HepG2 (cell line): ENCODE measurements around the gene PYGB. TPM values are rescaled to one million over a fixed set of nuclear protein-coding genes. Genes with fewer than 3 reads are reported as not detected.

ENCODE experiments used
- AGO1 ChIP-seq: fragments of 200-400 bp; formaldehyde crosslinking; IDR thresholded peaks from 2 replicates; pipeline ENCODE4 v1.6.1; 2017; ENCODE audit warnings: mild to moderate bottlenecking, low read depth, low read length, moderate library complexity; ENCODE audit not compliant: poor library complexity, severe bottlenecking
- HOXA9 ChIP-seq: sonication (generic); formaldehyde crosslinking; IDR thresholded peaks from 2 replicates; pipeline ENCODE4 v1.8.1; 2022; ENCODE audit warnings: missing genetic modification reagents, mild to moderate bottlenecking, moderate library complexity, borderline replicate concordance
- KDM5A ChIP-seq: fragments of 200-600 bp; sonication (generic); IDR thresholded peaks from 2 replicates; pipeline ENCODE4 v1.7.0; 2018; ENCODE audit warnings: antibody characterized with exemption, mild to moderate bottlenecking, low read length, borderline replicate concordance
- MZF1 ChIP-seq: sonication (generic); formaldehyde crosslinking; IDR thresholded peaks from 2 replicates; pipeline ENCODE4 v1.8.1; 2023; ENCODE audit warnings: mild to moderate bottlenecking, missing genetic modification reagents, borderline replicate concordance
- NR2C2 ChIP-seq: sonication (generic); formaldehyde crosslinking; IDR thresholded peaks from 2 replicates; pipeline ENCODE4 v1.4.0; 2020; ENCODE audit warnings: missing genetic modification reagents, mild to moderate bottlenecking, moderate library complexity, borderline replicate concordance
- POLR2A ChIP-seq, 2 experiments: IDR thresholded peaks; 2 replicates each; pipeline ENCODE4 v1.6.1; 2011; ENCODE audit warnings: low read depth in 2 of 2, low read length in 2 of 2, mild to moderate bottlenecking in 1 of 2, moderate library complexity in 1 of 2; ENCODE audit not compliant: insufficient read depth in 1 of 2
- PPARG ChIP-seq: conservative IDR thresholded peaks from 2 replicates; pipeline ENCODE4 v1.6.1; 2016; ENCODE audit warnings: missing biosample characterization, missing genetic modification reagents
- SALL1 ChIP-seq: sonication (generic); formaldehyde crosslinking; IDR thresholded peaks from 2 replicates; pipeline ENCODE4 v1.8.0; 2022; ENCODE audit warnings: mild to moderate bottlenecking, missing genetic modification reagents
- ZNF18 ChIP-seq: sonication (generic); formaldehyde crosslinking; IDR thresholded peaks from 2 replicates; pipeline ENCODE4 v1.8.0; 2022; ENCODE audit warnings: mild to moderate bottlenecking, missing genetic modification reagents; ENCODE audit not compliant: insufficient replicate concordance
- ZNF329 ChIP-seq: sonication (generic); formaldehyde crosslinking; IDR thresholded peaks from 2 replicates; pipeline ENCODE4 v1.9.0; 2021; ENCODE audit warnings: low read depth, mild to moderate bottlenecking, missing genetic modification reagents
- ZNF367 ChIP-seq: sonication (generic); formaldehyde crosslinking; IDR thresholded peaks from 2 replicates; pipeline ENCODE4 v1.4.0; 2020; ENCODE audit warnings: missing genetic modification reagents, borderline replicate concordance
- ZNF382 ChIP-seq: sonication (generic); formaldehyde crosslinking; IDR thresholded peaks from 2 replicates; pipeline ENCODE4 v1.5.0; 2020; ENCODE audit warnings: missing genetic modification reagents, mild to moderate bottlenecking, borderline replicate concordance
- ZNF615 ChIP-seq: sonication (generic); formaldehyde crosslinking; IDR thresholded peaks from 2 replicates; pipeline ENCODE4 v1.5.0; 2020; ENCODE audit warnings: mild to moderate bottlenecking, missing genetic modification reagents, borderline replicate concordance
- ZNF891 ChIP-seq: sonication (generic); formaldehyde crosslinking; IDR thresholded peaks from 2 replicates; pipeline ENCODE4 v1.5.0; 2020; ENCODE audit warnings: mild to moderate bottlenecking, missing genetic modification reagents
- polyA plus RNA-seq, 8 experiments: library from polyadenylated mRNA; depleted of rRNA in 3 of 8; stranded (reverse) in 7 of 8; unstranded in 1 of 8; fragments of >200 nt; fragmentation: Illumina TruSeq in 4 of 8; extraction: Trizol in 4 of 8; gene quantifications; 2 replicates each; pipeline versions ENCODE4 v1.2.1 to v1.2.3, GENCODE V29; 2011 to 2016; ENCODE audit warnings: low read depth in 4 of 8, missing spikeins in 1 of 8, mixed read lengths in 1 of 8; ENCODE audit not compliant: insufficient read depth in 1 of 8
- total RNA-seq, 5 experiments: library from RNA; depleted of rRNA; stranded (reverse); fragments of >200 nt; fragmentation: Illumina TruSeq; extraction: Trizol; gene quantifications; 2 replicates each; pipeline ENCODE4 v1.2.3, GENCODE V29; 2016; ENCODE audit warnings: low read depth in 1 of 5
- TF ChIP-seq, protein P1 (sequence below): sonication (generic); formaldehyde crosslinking; IDR thresholded peaks from 2 replicates; pipeline ENCODE4 v1.5.0; 2020; ENCODE audit warnings: mild to moderate bottlenecking, missing genetic modification reagents, borderline replicate concordance
- TF ChIP-seq, protein P2 (sequence below): sonication (generic); formaldehyde crosslinking; IDR thresholded peaks from 2 replicates; pipeline ENCODE4 v1.4.0; 2020; ENCODE audit warnings: missing genetic modification reagents

Gene PYGB
- total and polyA plus RNA-seq, 2 of the 13 experiments (the other 11 are each of a cell fraction or from before 2014, with no cell fraction given) = 24.2 to 86.3 TPM

- TF ChIP-seq, protein P1, sequence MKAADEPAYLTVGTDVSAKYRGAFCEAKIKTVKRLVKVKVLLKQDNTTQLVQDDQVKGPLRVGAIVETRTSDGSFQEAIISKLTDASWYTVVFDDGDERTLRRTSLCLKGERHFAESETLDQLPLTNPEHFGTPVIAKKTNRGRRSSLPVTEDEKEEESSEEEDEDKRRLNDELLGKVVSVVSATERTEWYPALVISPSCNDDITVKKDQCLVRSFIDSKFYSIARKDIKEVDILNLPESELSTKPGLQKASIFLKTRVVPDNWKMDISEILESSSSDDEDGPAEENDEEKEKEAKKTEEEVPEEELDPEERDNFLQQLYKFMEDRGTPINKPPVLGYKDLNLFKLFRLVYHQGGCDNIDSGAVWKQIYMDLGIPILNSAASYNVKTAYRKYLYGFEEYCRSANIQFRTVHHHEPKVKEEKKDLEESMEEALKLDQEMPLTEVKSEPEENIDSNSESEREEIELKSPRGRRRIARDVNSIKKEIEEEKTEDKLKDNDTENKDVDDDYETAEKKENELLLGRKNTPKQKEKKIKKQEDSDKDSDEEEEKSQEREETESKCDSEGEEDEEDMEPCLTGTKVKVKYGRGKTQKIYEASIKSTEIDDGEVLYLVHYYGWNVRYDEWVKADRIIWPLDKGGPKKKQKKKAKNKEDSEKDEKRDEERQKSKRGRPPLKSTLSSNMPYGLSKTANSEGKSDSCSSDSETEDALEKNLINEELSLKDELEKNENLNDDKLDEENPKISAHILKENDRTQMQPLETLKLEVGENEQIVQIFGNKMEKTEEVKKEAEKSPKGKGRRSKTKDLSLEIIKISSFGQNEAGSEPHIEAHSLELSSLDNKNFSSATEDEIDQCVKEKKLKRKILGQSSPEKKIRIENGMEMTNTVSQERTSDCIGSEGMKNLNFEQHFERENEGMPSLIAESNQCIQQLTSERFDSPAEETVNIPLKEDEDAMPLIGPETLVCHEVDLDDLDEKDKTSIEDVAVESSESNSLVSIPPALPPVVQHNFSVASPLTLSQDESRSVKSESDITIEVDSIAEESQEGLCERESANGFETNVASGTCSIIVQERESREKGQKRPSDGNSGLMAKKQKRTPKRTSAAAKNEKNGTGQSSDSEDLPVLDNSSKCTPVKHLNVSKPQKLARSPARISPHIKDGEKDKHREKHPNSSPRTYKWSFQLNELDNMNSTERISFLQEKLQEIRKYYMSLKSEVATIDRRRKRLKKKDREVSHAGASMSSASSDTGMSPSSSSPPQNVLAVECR (CRISPR knock-in tag) = no peak
- TF ChIP-seq ZNF382 = no peak
- TF ChIP-seq HOXA9 (CRISPR knock-in tag) = no peak
- 0 out of 2 replicates have a peak, but pooled peaks have one; percentile 31 for TF ChIP-seq PPARG (CRISPR knock-in tag)
- peak; percentile 51 for TF ChIP-seq SALL1 (CRISPR knock-in tag)
- TF ChIP-seq, protein P2, sequence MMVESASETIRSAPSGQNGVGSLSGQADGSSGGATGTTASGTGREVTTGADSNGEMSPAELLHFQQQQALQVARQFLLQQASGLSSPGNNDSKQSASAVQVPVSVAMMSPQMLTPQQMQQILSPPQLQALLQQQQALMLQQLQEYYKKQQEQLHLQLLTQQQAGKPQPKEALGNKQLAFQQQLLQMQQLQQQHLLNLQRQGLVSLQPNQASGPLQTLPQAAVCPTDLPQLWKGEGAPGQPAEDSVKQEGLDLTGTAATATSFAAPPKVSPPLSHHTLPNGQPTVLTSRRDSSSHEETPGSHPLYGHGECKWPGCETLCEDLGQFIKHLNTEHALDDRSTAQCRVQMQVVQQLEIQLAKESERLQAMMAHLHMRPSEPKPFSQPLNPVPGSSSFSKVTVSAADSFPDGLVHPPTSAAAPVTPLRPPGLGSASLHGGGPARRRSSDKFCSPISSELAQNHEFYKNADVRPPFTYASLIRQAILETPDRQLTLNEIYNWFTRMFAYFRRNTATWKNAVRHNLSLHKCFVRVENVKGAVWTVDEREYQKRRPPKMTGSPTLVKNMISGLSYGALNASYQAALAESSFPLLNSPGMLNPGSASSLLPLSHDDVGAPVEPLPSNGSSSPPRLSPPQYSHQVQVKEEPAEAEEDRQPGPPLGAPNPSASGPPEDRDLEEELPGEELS (CRISPR knock-in tag) = peak; percentile 44; the same call in 1 of the 2 replicates
- TF ChIP-seq ZNF329 = no peak; the same call in 1 of the 2 replicates
- TF ChIP-seq POLR2A (IDR thresholded peaks at IDR 0.05; ENCODE audit: insufficient read depth in 1 of 2, low read depth in 2 of 2, low read length in 2 of 2) = no peak
- no peak for TF ChIP-seq NR2C2 (CRISPR knock-in tag)
- TF ChIP-seq ZNF615 (CRISPR knock-in tag) = no peak
- TF ChIP-seq ZNF18 (CRISPR knock-in tag) = peak; percentile 31
- no peak for TF ChIP-seq ZNF367 (CRISPR knock-in tag)
- TF ChIP-seq ZNF891 (CRISPR knock-in tag) = peak; percentile 90
- no peak for TF ChIP-seq KDM5A
- no peak for TF ChIP-seq MZF1 (CRISPR knock-in tag)
- no peak for TF ChIP-seq AGO1
Measured at GRCh38 chr20:25336561-25337422, 88.9 kb downstream of the PYGB start (continued).
